ENCODE data around the gene AK2. TPM values are rescaled to one million over a fixed set of nuclear protein-coding genes. Genes with fewer than 3 reads are reported as not detected.

The AK2 gene
- total and polyA plus RNA-seq, 10 of the 15 experiments (the other 5 are each of a cell fraction or from before 2014, with no cell fraction given): 52.3 to 500 (median 278) TPM

- TF ChIP-seq MEF2A (IDR thresholded peaks at IDR 0.05; ENCODE audit: insufficient read depth, low read depth, low read length) (no peak), NFXL1 (IDR thresholded peaks at IDR 0.05; ENCODE audit: borderline replicate concordance) (no peak), IRF5 (IDR thresholded peaks at IDR 0.05; ENCODE audit: borderline replicate concordance) (no peak), ZNF622 (IDR thresholded peaks at IDR 0.05) (no peak), CBX5 (IDR thresholded peaks at IDR 0.05; ENCODE audit: low read depth) (no peak), STAT1 (conservative IDR thresholded peaks at IDR 0.05) (0 out of 2 replicates have a peak, but pooled peaks have one; percentile 56), RFX5 (IDR thresholded peaks at IDR 0.05; ENCODE audit: low read depth, low read length) (no peak), BCL11A (IDR thresholded peaks at IDR 0.05; ENCODE audit: low read depth, low read length) (no peak), EZH2 (IDR thresholded peaks at IDR 0.05; ENCODE audit: borderline replicate concordance, control insufficient read depth, low read depth, low read length) (no peak), BMI1 (IDR thresholded peaks at IDR 0.05; ENCODE audit: borderline replicate concordance) (peak; percentile 47; the same call in 1 of the 2 replicates), HDAC2 (IDR thresholded peaks at IDR 0.05) (no peak), BRCA1 (IDR thresholded peaks at IDR 0.05; ENCODE audit: low read depth, low read length) (no peak), ZNF687 (IDR thresholded peaks at IDR 0.05) (peak; percentile 90), SMARCA5 (IDR thresholded peaks at IDR 0.05) (peak; percentile 73), ATF3 (IDR thresholded peaks at IDR 0.05; ENCODE audit: borderline replicate concordance, extremely low read depth, low read depth, low read length) (no peak), TAF1 (IDR thresholded peaks at IDR 0.05; ENCODE audit: borderline replicate concordance, low read depth, low read length) (peak; percentile 90), CREM (IDR thresholded peaks at IDR 0.05; ENCODE audit: low read depth) (no peak), SREBF2 (IDR thresholded peaks at IDR 0.05; ENCODE audit: low read length) (no peak), ATF2 (IDR thresholded peaks at IDR 0.05; ENCODE audit: low read length) (no peak), TBL1XR1 (IDR thresholded peaks at IDR 0.05; ENCODE audit: low read depth, low read length) (no peak), CHD4 (IDR thresholded peaks at IDR 0.05) (no peak), POLR2AphosphoS5 (IDR thresholded peaks at IDR 0.05; ENCODE audit: low read length) (peak; percentile 99), IKZF1 (conservative IDR thresholded peaks at IDR 0.05) (peak; percentile 67), NFYB (IDR thresholded peaks at IDR 0.05; ENCODE audit: insufficient read depth, low read depth, low read length) (no peak), MXI1 (IDR thresholded peaks at IDR 0.05; ENCODE audit: low read depth, low read length) (peak; percentile 56; the same call in 1 of the 2 replicates), YY1 (IDR thresholded peaks at IDR 0.05; ENCODE audit: low read depth, low read length) (peak; percentile 98)
Measured at GRCh38 chr1:32964461-32965250, 72.0 kb downstream of the AK2 start, which contains the start of gene RNF19B (continued).
